ENCODE measurements around the gene NUP210L. TPM values are rescaled to one million over a fixed set of nuclear protein-coding genes. Genes with fewer than 3 reads are reported as not detected.

NUP210L gene
- total and polyA plus RNA-seq, 2 of the 13 experiments (the other 11 are each of a cell fraction or from before 2014, with no cell fraction given): not detected

GRCh38 chr1:153967107-153967999, 187.5 kb downstream of the NUP210L start, which contains the start of gene CREB3L4 (continued):
- TF ChIP-seq GMEB1 (CRISPR knock-in tag; IDR thresholded peaks at IDR 0.05; ENCODE audit: borderline replicate concordance): peak; percentile 56; the same call in 1 of the 2 replicates
- peak; percentile 52; the same call in 1 of the 2 replicates for TF ChIP-seq RERE (CRISPR knock-in tag; IDR thresholded peaks at IDR 0.05; ENCODE audit: low read depth)
- peak; percentile 84 for TF ChIP-seq HINFP (CRISPR knock-in tag; IDR thresholded peaks at IDR 0.05; ENCODE audit: low read depth)
- TF ChIP-seq RNF2 (conservative IDR thresholded peaks at IDR 0.05; ENCODE audit: low read depth): 0 out of 2 replicates have a peak, but pooled peaks have one; percentile 71
- no peak for TF ChIP-seq IKZF1 (IDR thresholded peaks at IDR 0.05)
- TF ChIP-seq ZFP37 (CRISPR knock-in tag; IDR thresholded peaks at IDR 0.05; ENCODE audit: borderline replicate concordance): 0 out of 2 replicates have a peak, but pooled peaks have one; percentile 70
- peak; percentile 51; the same call in 1 of the 2 replicates for TF ChIP-seq ETV5 (CRISPR knock-in tag; IDR thresholded peaks at IDR 0.05; ENCODE audit: borderline replicate concordance)
- no peak for TF ChIP-seq ZNF136 (CRISPR knock-in tag; IDR thresholded peaks at IDR 0.05; ENCODE audit: low read depth)
- TF ChIP-seq RBM22 (optimal IDR thresholded peaks at IDR 0.05; ENCODE audit: low read length): no peak
- no peak for TF ChIP-seq NCOA1 (CRISPR knock-in tag; IDR thresholded peaks at IDR 0.05)
- TF ChIP-seq ZNF260 (CRISPR knock-in tag; IDR thresholded peaks at IDR 0.05; ENCODE audit: borderline replicate concordance, low read depth): no peak
- TF ChIP-seq FOXA3 (CRISPR knock-in tag; IDR thresholded peaks at IDR 0.05): peak; percentile 85
- no peak for TF ChIP-seq LCORL (IDR thresholded peaks at IDR 0.05)
- peak; percentile 82 for TF ChIP-seq LCORL (CRISPR knock-in tag; IDR thresholded peaks at IDR 0.05)
- TF ChIP-seq ZNF740 (CRISPR knock-in tag; IDR thresholded peaks at IDR 0.05): no peak; the same call in 1 of the 2 replicates
- peak; percentile 94 for TF ChIP-seq ZMAT3 (CRISPR knock-in tag; conservative IDR thresholded peaks at IDR 0.05)
- TF ChIP-seq HNRNPL (IDR thresholded peaks at IDR 0.05; ENCODE audit: low read depth, low read length): no peak
- TF ChIP-seq KDM2A (CRISPR knock-in tag; IDR thresholded peaks at IDR 0.05; ENCODE audit: borderline replicate concordance, low read depth): peak; percentile 85
- TF ChIP-seq NR2C2 (CRISPR knock-in tag; IDR thresholded peaks at IDR 0.05; ENCODE audit: borderline replicate concordance): peak; percentile 78
- no peak for TF ChIP-seq MTF2 (CRISPR knock-in tag; IDR thresholded peaks at IDR 0.05; ENCODE audit: borderline replicate concordance)

All from HepG2 (cell line).